GM12892 (cell line): ENCODE data around the gene ACP4.

Experiments
- POLR2A ChIP-seq: IDR thresholded peaks from 2 replicates; pipeline ENCODE4 v1.6.1; 2011; ENCODE audit warnings: low read depth, low read length, control low read depth
- POLR2AphosphoS5 ChIP-seq: IDR thresholded peaks from 2 replicates; pipeline ENCODE4 v1.6.1; 2011; ENCODE audit warnings: low read depth, low read length, control low read depth
- TAF1 ChIP-seq: IDR thresholded peaks from 2 replicates; pipeline ENCODE4 v1.6.1; 2011; ENCODE audit warnings: low read depth, mild to moderate bottlenecking, control low read depth, low read length, borderline replicate concordance

DNA sequence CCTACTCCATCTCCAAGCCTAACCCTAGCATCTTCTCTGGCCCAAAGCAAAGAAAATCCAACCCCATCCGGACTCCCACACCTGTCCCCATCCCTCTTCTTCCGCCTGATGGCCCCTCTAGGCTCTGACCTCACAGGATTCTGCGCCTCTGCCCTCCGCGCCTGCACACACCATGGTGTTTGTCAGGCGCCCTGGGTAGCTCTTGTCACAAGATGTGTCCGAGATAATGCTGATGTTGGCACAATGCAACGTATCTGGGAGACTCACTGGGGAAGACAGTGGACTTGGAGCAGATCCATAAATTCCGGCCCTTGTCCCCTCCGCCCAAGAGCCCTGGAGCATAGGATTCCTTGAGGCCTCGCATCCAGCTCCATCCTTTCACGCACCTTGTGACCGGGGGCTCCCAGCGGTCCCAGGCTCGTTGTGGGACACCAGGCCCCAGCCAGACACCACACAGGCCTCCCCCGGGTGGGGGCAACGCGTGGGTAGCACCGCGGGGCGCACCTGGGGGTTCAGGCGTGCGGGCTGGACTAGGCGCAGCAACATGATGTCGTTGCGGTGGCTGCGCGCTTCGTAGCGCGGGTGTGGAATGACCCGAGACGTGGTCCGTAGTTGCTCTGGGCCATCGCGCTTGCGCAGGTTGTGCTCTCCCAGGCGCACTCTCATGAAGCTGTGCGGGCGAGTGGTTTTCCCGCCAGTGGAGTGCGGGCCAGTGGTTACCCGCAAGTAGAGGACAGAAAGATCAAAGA is 36.5 kb downstream of the ACP4 start:
- TF ChIP-seq TAF1 (no peak), POLR2AphosphoS5 (no peak), POLR2A (no peak)
